ENCODE results near the gene REEP1. TPM values are rescaled to one million over a fixed set of nuclear protein-coding genes. Genes with fewer than 3 reads are reported as not detected.

REEP1 gene
- total RNA-seq, 8 experiments from 2014 or later = 0.31 to 98.1 (median 41.6) TPM

GRCh38 chr2:86174445-86174844 lies 163.0 kb downstream of the REEP1 start:
- in situ Hi-C loops (cut with MboI; ENCODE audit: low pct_unique_long_range_greater_than_20kb in 2 of 9, low sequenced_read_pairs in 9 of 9, unreplicated experiment in 9 of 9) = no loop called here
- no peak overlapping the region for H3K27ac ChIP-seq
- no peak for ATAC-seq (replicated peaks in 6 of 8)

DNA sequence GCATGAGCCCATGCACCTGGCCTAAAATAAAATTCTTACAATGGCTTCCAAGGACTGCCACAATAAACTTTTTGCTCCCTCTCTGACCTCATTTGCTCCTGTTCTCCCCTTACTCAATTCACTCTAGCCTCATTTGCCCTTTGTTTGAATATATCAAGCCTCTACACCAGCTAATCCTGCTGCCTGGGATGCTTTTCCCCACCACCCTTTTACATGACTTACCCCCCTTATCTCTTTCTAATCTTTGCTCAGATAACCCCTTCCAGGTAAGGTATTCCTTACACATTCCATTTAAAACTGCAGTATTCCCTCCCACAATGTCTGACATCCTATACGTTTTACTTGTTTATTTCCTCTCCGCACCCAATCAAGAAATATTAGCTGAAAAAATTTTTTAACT lies 164.8 kb downstream of the REEP1 start:
- Histone ChIP-seq H3K4me1 (replicated peaks in 1 of 2) (no peaks in the 10 kb centered on the region), H3K4me3 (no peak overlapping the region), H3K27ac (no peak overlapping the region)
- in situ Hi-C loops (cut with MboI; ENCODE audit: low pct_unique_long_range_greater_than_20kb in 2 of 9, low sequenced_read_pairs in 9 of 9, unreplicated experiment in 9 of 9) = no loop called here
- ATAC-seq (replicated peaks in 6 of 8) = no peak
- 70 to 100% (median 100%) methylated on average over 1 to 2 of the region's 2 CpGs; no CpG with 5 or more reads in 1 of the 10 experiments for WGBS, 10 experiments

More at GRCh38 chr2:86174445-86174844, 163.0 kb downstream of the REEP1 start:
- WGBS, 10 experiments = 52 to 100% (median 89%) methylated on average over 1 to 2 of the region's 2 CpGs; no CpG with 5 or more reads in 1 of the 10 experiments
- H3K4me1 ChIP-seq (replicated peaks in 1 of 2) = no peaks in the 10 kb centered on the region
- H3K4me3 ChIP-seq = no peak overlapping the region

- 60 to 100% (median 91%) methylated on average over 1 to 3 of the region's 3 CpGs; no CpG with 5 or more reads in 1 of the 10 experiments for WGBS, 10 experiments
- Histone ChIP-seq H3K27ac (no peak overlapping the region), H3K4me3 (no peak overlapping the region), H3K4me1 (replicated peaks in 1 of 2) (no peaks in the 10 kb centered on the region)
- in situ Hi-C loops (cut with MboI; ENCODE audit: low pct_unique_long_range_greater_than_20kb in 2 of 9, low sequenced_read_pairs in 9 of 9, unreplicated experiment in 9 of 9) = no loop called here
- peak in 1 of 8 experiments; percentile 54 for ATAC-seq (replicated peaks in 6 of 8)
These were observed 166.1 kb downstream of the REEP1 start for GRCh38 chr2:86171295-86171694.

- 80 to 100% (median 95%) methylated on average over 1 to 4 of the region's 4 CpGs for WGBS, 10 experiments
- in situ Hi-C loops (cut with MboI; ENCODE audit: low pct_unique_long_range_greater_than_20kb in 2 of 9, low sequenced_read_pairs in 9 of 9, unreplicated experiment in 9 of 9) = no loop called here
These were observed 167.0 kb downstream of the REEP1 start for GRCh38 chr2:86170449-86170848.

More at GRCh38 chr2:86170449-86170848, 167.0 kb downstream of the REEP1 start:
- no peak for ATAC-seq (replicated peaks in 6 of 8)
- Histone ChIP-seq H3K4me1 (replicated peaks in 1 of 2) (no peaks in the 10 kb centered on the region), H3K4me3 (no peak overlapping the region), H3K27ac (no peak overlapping the region)

Other genes starting within 250 kb of the REEP1 start
- 10 to 100 TPM in 7 of 8 experiments, 1 to 10 TPM in 1; 9.5 to 44.6 (median 19.2) TPM for gene POLR1A, start 231.7 kb downstream of the REEP1 start, total RNA-seq
- gene PTCD3, start 231.4 kb downstream of the REEP1 start, total RNA-seq = 100 to 1,000 TPM in 2 of 8 experiments, 10 to 100 TPM in 6; 61.9 to 178 (median 83.4) TPM
- 100 to 1,000 TPM in 2 of 8 experiments, 10 to 100 TPM in 6; 55.7 to 137 (median 72.7) TPM for gene IMMT, start 142.2 kb downstream of the REEP1 start, total RNA-seq
- gene MRPL35, start 138.2 kb downstream of the REEP1 start, total RNA-seq = 10 to 100 TPM; 24.5 to 61.4 (median 38.0) TPM
- gene KDM3A, start 103.7 kb upstream of the REEP1 start, total RNA-seq = 100 to 1,000 TPM in 1 of 8 experiments, 10 to 100 TPM in 7; 25.0 to 132 (median 57.8) TPM
- 10 to 100 TPM; 26.9 to 68.2 (median 49.6) TPM for gene CHMP3, start 225.8 kb upstream of the REEP1 start, total RNA-seq